Spleen (tissue), 7 donors: ENCODE data around the gene TPRX1.

Experiments
- CTCF ChIP-seq, 11 experiments: fragments of 200-600 bp in 7 of 11; fragments of 450-650 bp in 4 of 11; sonication (generic) in 4 of 11; IDR thresholded peaks in 8 of 11; conservative IDR thresholded peaks in 3 of 11; 1 replicate in 7 of 11; 2 replicates in 4 of 11; pipeline versions ENCODE4 v1.4.0 to v1.8.0; 2016 to 2021; ENCODE audit warnings: antibody characterized with exemption in 11 of 11, inconsistent platforms in 4 of 11, mild to moderate bottlenecking in 1 of 11
- POLR2A ChIP-seq, 3 donors: fragments of 450-650 bp; IDR thresholded peaks; one replicate each; pipeline ENCODE4 v1.5.1; 2017; ENCODE audit warnings: antibody characterized with exemption in 3 of 3, mild to moderate bottlenecking in 1 of 3
- POLR2AphosphoS5 ChIP-seq, 3 donors: sonication (generic); formaldehyde crosslinking; IDR thresholded peaks; one replicate each; pipeline ENCODE4 v1.5.1; 2017; ENCODE audit warnings: antibody characterized with exemption in 3 of 3
- donor health status: DM: no; HTN: no; CAD: no; lungs with moderate emphysema.
- donor health status: DM: no; HTN: no; CAD: no.
- donor health status: DM: no; HTN: no; CAD: no.

GRCh38 chr19:47758443-47758804, 45.9 kb downstream of the TPRX1 start:
- TF ChIP-seq CTCF (IDR thresholded peaks at IDR 0.05 in 8 of 11, conservative IDR thresholded peaks at IDR 0.05 in 3 of 11), result no peak
- no peak for TF ChIP-seq POLR2A (IDR thresholded peaks at IDR 0.05)
- no peak for TF ChIP-seq POLR2AphosphoS5 (IDR thresholded peaks at IDR 0.05)
